HG03280 (cell line): ENCODE results near the gene IGSF22.

Experiments used
- ATAC-seq: cut with Tn5 transposase; IDR thresholded peaks from one replicate; pipeline ENCODE4 v1.9.1; 2021; ENCODE audit warnings: mild to moderate bottlenecking, moderate library complexity; ENCODE audit not compliant: unreplicated experiment

Gene IGSF22

DNA sequence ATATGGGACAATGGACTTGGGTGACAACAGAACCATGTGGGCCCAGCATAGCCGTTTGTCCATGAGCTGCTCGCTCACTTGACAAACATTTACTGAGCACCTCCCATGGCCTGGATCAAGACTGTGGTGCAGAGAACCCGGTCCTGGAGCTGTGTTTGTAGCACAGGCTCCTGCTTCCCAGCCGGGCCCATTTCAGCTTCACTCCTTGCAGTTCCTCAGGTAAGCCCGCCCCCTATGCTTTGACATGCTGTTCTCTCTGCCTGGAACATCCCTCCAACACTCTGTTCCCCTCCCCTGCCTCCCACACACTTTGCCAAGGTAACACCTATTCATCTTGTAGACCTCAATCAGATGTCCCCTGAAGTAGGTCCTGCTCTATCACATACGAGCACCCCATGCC is 19.3 kb upstream of the IGSF22 start:
- no peak for ATAC-seq

GRCh38 chr11:18743900-18744514 is 18.0 kb upstream of the IGSF22 start:
- ATAC-seq = no peak

- ATAC-seq = no peak
These were observed 17.4 kb upstream of the IGSF22 start for GRCh38 chr11:18743365-18743764.

DNA sequence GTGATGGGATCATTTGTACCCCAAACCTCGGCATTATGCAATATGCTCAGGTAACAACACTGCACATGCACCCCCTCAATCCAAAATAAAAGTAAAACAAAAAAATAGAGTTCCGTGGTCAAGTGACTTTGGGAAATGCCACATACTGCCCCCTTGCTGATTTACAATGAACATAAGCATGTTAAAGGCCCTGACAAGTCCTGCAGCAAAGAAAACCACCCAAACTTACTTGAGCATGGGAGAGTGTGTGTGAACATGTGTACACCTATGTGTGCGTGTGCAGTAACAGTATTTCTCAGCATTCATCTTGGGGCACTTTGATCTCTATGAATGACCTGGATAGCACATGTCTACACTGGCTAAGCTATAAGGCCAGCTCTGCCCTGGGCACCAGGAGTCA is 15.8 kb upstream of the IGSF22 start:
- no peak for ATAC-seq

DNA sequence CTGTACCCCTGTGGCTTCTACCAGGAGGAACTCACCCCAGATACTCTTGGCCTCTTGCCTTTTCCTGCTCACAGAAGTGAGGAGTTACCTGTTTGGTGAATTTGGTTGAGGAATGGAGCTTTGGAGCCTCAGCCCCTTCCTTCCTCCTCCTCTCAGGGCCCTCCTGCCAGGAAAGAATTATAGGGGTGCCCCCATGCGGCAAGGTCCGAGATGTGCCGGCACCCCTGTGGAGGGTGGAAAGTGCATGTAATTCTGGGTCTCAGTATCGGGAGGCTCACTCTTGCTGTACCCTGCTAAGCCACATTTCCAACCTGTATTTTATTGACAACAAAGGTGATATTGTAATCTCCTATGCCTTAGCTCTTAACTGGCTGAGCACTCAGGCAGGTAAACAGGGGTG is 13.7 kb upstream of the IGSF22 start:
- no peak for ATAC-seq

DNA sequence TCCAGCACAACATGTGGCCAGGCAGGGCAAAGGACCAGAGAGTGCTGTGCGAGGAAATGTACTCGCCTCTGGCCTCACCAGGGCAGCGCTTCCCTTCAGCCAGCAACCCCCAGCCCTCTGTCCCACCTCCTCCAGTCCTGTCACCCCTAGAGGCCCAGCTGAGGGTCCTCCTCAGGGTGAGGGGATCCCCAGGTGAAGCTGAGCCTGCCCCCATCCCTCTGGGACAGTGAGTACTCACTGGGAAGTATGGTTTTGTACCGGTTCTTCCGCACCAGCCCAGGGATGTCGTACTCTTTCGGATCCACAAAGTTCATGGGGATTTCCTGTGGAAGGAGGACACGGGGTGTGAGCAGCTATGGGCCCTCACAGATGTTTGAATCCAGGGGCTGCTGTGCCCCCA is 11.7 kb upstream of the IGSF22 start:
- ATAC-seq = no peak

DNA sequence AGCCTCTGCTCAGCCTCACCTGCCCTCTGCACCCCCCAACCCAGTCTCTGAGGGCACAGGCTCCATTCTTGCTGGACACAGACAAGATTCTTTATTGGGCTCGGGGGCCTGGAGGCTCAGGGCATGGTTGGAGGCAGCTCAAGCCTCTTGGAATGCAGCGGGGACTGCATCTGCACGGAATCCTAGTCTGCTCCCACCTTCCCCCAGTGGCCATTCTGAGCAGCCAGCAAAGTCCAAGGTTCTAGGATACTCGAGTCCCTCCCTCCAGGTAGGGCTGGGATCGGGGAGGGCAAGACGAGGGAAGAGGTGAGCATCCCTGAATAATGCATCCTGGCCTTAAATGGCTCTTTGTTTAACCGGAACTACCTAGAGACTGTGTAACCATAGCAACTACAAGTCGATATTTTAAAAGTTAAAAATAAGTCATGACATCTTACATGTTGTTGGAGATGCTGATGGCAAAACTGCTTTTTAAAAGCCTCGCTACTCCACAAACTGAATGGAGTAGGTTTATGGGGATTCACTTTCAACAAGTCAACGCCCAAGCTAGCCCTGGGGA is 10.7 kb upstream of the IGSF22 start:
- ATAC-seq = no peak

DNA sequence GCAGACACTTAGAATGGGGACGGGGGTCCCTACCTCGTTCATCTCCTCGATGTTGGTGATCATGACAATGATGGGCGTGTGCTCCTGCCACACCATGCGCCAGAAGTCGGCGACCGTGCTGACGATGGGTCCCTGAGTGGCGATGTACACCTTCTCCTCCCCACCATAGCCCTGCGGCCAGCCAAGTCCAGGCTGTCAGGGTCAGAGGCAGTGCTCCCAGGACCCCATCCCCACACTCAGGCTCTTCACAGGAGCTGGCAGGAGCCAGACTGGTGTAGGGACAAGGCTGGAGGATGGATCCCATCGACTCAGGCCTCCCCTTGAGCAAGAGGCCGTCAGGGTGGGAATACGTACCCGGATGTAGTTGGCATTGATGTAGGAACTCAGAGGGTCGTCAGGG is 7.2 kb upstream of the IGSF22 start:
- ATAC-seq = no peak

- no peak for ATAC-seq
These were observed 6.2 kb upstream of the IGSF22 start for GRCh38 chr11:18731949-18732821.

DNA sequence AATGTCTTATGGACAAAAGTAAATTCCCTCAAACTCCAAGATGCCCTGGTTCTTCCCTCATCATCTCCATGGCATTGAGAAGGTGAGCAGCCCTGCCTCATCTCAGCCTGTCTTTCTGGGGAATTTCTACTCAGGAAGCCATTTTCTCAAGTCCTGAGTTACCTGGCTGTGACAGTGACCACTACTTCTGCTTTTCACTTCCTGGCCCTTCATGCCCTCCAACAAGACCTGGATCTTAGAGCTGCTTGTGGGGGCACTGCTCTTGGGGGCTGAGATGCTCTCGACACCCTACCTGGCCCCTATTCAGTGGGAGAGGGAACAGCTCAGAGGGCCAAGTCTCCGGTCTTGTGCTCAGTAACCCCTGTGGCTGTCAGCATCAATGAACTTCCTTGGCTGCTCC is 5.5 kb upstream of the IGSF22 start:
- no peak for ATAC-seq

DNA sequence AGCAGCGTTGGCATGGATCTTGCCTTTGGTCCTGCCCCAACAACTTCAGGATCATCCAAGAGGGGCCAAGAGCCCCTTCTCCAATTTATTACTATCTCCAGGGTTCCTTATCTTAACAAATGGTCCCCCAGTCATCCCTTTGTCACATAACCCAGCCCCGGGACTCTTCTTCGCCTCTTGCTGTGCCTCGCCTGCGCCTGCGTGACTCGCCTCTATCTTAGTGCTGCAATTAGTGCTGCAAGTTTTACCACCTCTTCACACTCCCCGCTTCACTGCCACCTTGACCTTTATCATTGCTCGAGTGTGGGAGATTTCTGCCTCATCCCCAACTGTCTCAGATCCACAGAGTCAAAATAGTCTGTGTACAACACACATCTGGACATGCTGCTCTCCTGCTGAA is 4.0 kb upstream of the IGSF22 start:
- no peak for ATAC-seq

DNA sequence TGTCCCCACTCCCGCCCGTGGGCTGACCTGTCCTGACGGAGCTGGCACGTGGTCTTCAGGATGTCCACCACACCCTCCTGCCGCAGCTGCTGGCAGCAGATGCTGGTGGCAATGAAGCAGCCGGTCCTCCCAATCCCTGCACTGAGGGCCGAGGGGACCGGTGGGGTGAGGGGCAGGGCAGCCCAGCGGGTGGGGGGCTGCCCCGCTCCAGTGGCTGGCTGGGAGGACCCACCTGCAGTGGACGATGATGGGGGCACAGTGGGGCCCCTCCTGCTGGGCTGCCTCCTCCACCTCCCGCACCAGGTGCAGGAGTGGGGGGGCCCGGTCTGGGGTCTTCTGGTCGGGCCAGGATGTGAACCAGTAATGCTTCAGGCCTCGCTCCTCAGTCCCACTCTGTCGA is 3.4 kb upstream of the IGSF22 start:
- ATAC-seq = no peak

DNA sequence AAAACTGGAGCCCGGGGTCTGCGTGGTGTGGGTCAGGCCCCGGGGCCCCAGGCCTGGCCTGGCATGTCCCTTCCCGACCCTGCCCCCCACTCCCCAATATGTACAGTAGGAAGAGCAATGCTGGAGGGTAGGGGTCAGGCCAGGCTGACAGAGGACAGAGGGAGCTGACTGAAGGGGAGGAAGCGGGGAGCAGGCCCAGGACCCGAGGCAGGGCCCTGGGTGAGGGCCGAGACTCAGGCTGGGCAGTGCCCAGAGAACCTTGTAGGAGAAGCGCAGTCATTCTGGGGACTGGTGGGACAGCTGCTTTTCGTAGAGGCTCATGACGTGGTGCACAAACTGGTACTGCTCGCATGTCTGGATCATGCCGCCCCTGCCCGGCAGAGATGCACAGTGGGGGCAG is 2.7 kb upstream of the IGSF22 start:
- no peak for ATAC-seq

- ATAC-seq = peak; percentile 46
These were observed 1.7 kb upstream of the IGSF22 start for GRCh38 chr11:18727479-18728236.

GRCh38 chr11:18723991-18724390 is 2.0 kb downstream of the IGSF22 start:
- ATAC-seq = no peak

- peak; percentile 17 for ATAC-seq
These were observed 3.7 kb downstream of the IGSF22 start for GRCh38 chr11:18722293-18722637.

DNA sequence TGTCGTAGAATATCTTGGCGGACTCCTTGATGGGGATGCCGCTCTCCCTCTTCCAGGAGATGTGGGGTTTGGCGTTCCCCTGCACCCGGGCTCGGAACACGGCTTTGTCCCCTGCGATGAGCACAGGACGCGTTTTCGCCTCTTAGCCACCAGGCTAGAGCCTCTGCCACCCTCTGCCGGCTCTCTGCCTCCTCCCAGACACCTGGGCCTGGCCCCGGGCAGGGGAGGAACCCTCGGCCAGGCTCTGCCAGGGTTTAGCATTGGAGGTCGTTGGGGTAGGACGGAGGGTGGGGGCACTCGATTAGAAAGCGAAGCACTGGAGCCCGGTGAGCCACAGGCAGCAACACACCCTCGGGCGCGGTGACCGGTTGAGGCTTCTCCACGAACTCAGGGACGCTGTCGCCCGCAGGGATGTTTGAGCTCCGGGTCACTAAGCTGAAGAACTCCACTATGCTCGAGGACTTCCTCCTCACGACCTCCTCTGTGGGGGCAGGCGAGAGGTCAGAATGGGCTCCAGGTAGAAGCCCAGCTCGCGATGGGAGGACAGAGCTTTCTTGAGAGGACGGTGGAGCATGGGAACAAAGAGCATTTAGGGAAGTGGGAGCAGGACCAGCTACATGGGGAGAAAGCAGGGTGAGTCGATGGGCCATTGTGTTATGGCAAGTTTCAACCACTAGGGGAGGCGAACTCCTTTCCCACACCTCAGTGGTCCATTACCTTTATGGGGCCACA is 4.3 kb downstream of the IGSF22 start:
- peak; percentile 69 for ATAC-seq

- ATAC-seq = peak; percentile 54
These were observed 5.0 kb downstream of the IGSF22 start for GRCh38 chr11:18720808-18721560.

GRCh38 chr11:18720091-18720807 is 5.7 kb downstream of the IGSF22 start:
- ATAC-seq = no peak

DNA sequence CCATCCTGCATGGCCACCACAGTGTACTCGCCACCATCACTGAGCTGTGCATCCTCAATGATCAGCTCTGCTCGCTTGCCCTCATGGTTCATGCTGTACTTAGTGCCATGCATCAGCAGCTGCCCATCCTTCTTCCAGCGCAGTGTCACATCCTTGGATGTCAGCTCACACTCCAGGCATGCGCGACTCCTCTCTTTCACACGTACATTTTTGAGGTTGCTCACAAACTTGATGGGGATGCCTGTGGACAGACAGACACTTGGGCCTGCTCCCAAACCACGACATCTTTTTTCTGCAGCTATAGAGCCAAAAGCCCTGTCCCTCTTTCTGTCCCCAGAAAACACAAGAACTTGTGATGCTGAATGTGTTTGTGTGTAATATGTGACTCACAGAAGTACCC is 10.5 kb downstream of the IGSF22 start:
- no peak for ATAC-seq
